Prostate gland (tissue), 2 donors: ENCODE data around the gene TMEM185B. TPM values are rescaled to one million over a fixed set of nuclear protein-coding genes. Genes with fewer than 3 reads are reported as not detected.
"Not testable (repeated sequence)": the region's sequence is repeated elsewhere in the genome, so short reads cannot be mapped to it uniquely, and the experiment has no call there.

ENCODE experiments used
- DNase-seq: peaks from one replicate; pipeline ENCODE4 v3.0.0-alpha.2; 2019; ENCODE audit warnings: low spot score
- H3K27ac ChIP-seq, 2 donors: fragments of 200-600 bp; sonication (generic); 2 replicates each; pipeline ENCODE4 v1.5.1; 2017 to 2019
- H3K27me3 ChIP-seq: fragments of 200-600 bp; sonication (generic); replicated peaks from 2 replicates; pipeline ENCODE4 v1.5.1; 2019; ENCODE audit not compliant: insufficient read depth
- H3K36me3 ChIP-seq, 2 donors: fragments of 200-600 bp; sonication (generic); 1 replicate in 1 of 2; 2 replicates in 1 of 2; pipeline versions ENCODE4 v1.5.1 to v1.8.1; 2017 to 2019
- H3K4me1 ChIP-seq: fragments of 200-600 bp; sonication (generic); replicated peaks from 2 replicates; pipeline ENCODE4 v1.5.1; 2019
- H3K4me3 ChIP-seq, 2 donors: fragments of 200-600 bp; sonication (generic); 2 replicates each; pipeline ENCODE4 v1.5.1; 2017 to 2019
- H3K9me3 ChIP-seq: fragments of 200-600 bp; sonication (generic); 2 replicates; pipeline ENCODE4 v1.5.1; 2017
- POLR2A ChIP-seq: fragments of 450-650 bp; IDR thresholded peaks from one replicate; pipeline ENCODE4 v1.6.1; 2016; ENCODE audit warnings: antibody characterized with exemption, mild to moderate bottlenecking
- POLR2AphosphoS5 ChIP-seq: sonication (generic); formaldehyde crosslinking; IDR thresholded peaks from one replicate; pipeline ENCODE4 v1.6.1; 2017; ENCODE audit warnings: antibody characterized with exemption
- WGBS: methylation state at CpG from one replicate; pipeline ENCODE4 v1.1.5; 2018; 5-methylcytosine and 5-hydroxymethylcytosine counted together
- intact Hi-C: fragments of 100-400 bp; cut with DNase I; formaldehyde crosslinking; loops from one replicate; pipeline ENCODE4 v1.14.2; 2022
- total RNA-seq, 2 donors: library from RNA; depleted of rRNA; stranded (reverse); fragments of >200 nt; gene quantifications; one replicate each; pipeline ENCODE4 v1.1.0, GENCODE V29; 2016
- TF ChIP-seq, protein P1 (sequence below), 4 experiments: fragments of 200-600 bp in 2 of 4; fragments of 450-650 bp in 2 of 4; sonication (generic) in 2 of 4; IDR thresholded peaks; 1 replicate in 3 of 4; 2 replicates in 1 of 4; pipeline ENCODE4 v1.5.1; 2016 to 2019; ENCODE audit warnings: antibody characterized with exemption in 4 of 4, mild to moderate bottlenecking in 2 of 4, moderate library complexity in 2 of 4

The TMEM185B gene
- total RNA-seq, 2 donors from 2014 or later: 53.7 to 72.3 TPM

DNA sequence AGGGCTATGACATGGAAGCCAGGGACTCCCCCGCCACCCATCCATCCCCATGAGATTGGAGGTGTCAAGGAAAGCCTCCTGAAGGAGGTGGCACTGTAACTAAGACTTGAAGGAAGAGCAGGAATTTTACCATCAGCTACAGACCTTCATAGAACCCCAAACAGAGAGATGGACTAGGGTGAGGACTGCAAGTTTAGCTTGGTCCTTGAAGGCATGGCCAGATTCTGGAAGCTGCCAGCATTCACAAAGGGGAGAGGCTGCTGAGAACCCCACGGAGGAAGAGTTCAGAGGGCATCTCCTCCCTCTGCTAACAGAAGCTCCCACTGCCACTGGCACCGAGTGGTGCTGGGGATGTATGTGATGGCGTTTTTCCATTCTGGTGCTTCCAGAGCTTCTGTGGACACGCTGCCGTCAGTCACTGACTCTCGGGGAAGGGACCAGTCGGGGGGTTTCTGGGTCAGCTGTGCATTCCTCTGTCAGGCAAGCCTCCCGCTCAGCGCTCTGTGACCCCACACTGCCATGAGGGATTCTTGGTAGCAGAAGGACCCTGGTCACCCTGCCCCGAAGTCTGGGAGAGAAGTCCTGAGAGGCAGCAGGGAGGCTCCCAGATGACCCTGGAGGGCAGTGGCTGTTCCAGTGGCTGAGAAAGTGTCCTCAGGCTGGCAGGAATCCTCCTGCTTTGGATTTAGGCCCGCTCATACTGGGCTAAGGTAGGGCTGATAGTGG lies 18.1 kb downstream of the TMEM185B start:
- H3K36me3 ChIP-seq: no peaks in the 10 kb centered on the region
- H3K4me3 ChIP-seq: no peak overlapping the region
- no peaks in the 10 kb centered on the region for H3K27me3 ChIP-seq
- intact Hi-C loops: no loop called here
- no peaks in the 10 kb centered on the region for H3K4me1 ChIP-seq
- WGBS: 94% methylated on average over 12 of the region's 12 CpGs
- H3K9me3 ChIP-seq: no peaks in the 10 kb centered on the region
- no peak for DNase-seq
- TF ChIP-seq POLR2AphosphoS5: no peak
- TF ChIP-seq, protein P1, sequence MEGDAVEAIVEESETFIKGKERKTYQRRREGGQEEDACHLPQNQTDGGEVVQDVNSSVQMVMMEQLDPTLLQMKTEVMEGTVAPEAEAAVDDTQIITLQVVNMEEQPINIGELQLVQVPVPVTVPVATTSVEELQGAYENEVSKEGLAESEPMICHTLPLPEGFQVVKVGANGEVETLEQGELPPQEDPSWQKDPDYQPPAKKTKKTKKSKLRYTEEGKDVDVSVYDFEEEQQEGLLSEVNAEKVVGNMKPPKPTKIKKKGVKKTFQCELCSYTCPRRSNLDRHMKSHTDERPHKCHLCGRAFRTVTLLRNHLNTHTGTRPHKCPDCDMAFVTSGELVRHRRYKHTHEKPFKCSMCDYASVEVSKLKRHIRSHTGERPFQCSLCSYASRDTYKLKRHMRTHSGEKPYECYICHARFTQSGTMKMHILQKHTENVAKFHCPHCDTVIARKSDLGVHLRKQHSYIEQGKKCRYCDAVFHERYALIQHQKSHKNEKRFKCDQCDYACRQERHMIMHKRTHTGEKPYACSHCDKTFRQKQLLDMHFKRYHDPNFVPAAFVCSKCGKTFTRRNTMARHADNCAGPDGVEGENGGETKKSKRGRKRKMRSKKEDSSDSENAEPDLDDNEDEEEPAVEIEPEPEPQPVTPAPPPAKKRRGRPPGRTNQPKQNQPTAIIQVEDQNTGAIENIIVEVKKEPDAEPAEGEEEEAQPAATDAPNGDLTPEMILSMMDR (IDR thresholded peaks at IDR 0.05): no peak
- no peak for TF ChIP-seq POLR2A
- no peak overlapping the region for H3K27ac ChIP-seq

DNA sequence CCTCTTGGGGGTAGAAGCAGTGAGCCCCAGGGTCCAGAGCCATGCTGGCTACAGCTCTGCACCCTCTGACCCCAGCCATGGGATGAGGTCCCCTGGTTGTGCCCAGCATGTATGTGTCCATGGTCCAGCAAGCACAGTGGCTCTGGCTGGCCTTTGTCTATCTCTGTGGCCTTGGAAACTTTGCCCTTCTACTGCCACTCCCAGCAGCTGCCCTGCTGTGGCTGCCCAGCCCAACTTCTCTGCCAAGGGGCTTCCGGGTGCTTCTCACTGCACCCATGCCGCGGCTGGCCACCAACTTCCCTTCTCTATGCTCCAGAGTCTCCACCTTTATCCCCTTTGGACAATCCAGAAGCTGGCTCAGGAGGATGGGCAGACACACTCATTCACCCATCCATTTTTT lies 18.8 kb downstream of the TMEM185B start:
- Histone ChIP-seq H3K4me1 (no peaks in the 10 kb centered on the region), H3K27ac (no peak overlapping the region), H3K9me3 (no peaks in the 10 kb centered on the region), H3K36me3 (no peaks in the 10 kb centered on the region), H3K4me3 (no peak overlapping the region), H3K27me3 (no peaks in the 10 kb centered on the region)
- 67% methylated on average over 3 of the region's 3 CpGs for WGBS
- no peak for DNase-seq
- intact Hi-C loops: no loop called here
- TF ChIP-seq POLR2A: no peak
- TF ChIP-seq, protein P1 (IDR thresholded peaks at IDR 0.05): no peak
- TF ChIP-seq POLR2AphosphoS5: no peak

DNA sequence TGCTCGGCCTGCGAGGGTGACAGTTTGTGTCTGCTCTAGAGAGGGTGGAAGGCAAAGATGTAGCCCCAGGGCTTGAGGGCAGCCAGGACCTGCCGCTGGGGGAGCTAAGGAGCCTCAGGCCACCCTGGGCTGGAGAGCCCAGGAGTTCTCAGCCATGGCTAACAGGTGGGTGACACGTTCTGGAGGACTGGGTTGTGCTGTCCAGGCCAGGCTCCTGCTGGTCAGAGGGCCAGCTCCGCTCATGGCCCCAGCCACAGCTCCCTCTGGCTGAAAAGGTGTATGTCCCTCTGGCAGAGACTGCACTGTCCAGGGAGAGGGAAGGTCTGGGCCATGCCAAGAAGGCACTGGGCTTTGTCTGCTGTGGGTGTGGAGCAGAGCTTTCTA lies 19.2 kb downstream of the TMEM185B start:
- Histone ChIP-seq H3K9me3 (no peaks in the 10 kb centered on the region), H3K36me3 (no peaks in the 10 kb centered on the region), H3K4me1 (no peaks in the 10 kb centered on the region), H3K4me3 (no peak overlapping the region), H3K27me3 (no peaks in the 10 kb centered on the region), H3K27ac (no peak overlapping the region)
- 76% methylated on average over 5 of the region's 5 CpGs for WGBS
- no peak for DNase-seq
- intact Hi-C loops: no loop called here
- TF ChIP-seq, protein P1 (IDR thresholded peaks at IDR 0.05): no peak
- TF ChIP-seq POLR2AphosphoS5: no peak
- TF ChIP-seq POLR2A: no peak

DNA sequence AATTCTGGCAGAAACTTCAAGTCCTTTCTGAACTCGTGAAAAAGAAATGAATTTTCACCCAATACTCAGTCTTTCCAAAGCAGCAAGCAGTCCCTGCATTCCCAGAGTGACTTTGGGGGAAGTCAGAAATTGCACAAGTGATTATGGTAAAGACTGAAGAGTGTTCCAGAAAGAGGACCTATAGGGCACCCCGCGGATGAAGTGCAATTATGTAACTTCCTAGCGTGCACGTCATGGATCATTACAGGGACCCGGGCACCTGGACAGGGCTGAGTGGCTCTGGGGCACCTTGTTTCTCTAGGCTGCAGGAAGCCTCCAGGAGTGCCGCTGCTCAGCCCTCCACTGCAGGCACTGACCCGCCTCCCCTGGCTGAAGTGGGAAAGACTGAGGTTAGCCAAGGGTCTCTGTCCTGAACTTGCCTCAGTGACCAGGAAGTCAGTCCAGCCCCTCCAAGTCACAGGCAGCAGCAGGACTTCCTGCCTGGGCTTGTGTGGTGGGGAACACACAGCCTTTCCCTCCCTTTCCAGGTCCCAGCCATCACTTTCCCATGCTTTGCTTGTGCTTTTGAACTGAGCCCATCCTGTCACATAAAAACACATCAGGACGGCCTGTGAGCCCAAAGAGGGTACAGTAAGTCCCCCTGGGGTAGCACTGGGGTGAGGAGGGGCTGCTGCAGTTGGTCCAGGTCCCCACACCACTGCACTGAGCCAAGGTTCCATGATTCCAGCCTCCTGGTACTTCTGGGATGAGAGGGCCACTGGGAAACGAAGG lies 19.8 kb downstream of the TMEM185B start:
- intact Hi-C loops: no loop called here
- DNase-seq: no peak
- Histone ChIP-seq H3K27ac (no peak overlapping the region), H3K9me3 (no peaks in the 10 kb centered on the region), H3K36me3 (no peaks in the 10 kb centered on the region), H3K4me1 (no peaks in the 10 kb centered on the region), H3K27me3 (no peaks in the 10 kb centered on the region), H3K4me3 (no peak overlapping the region)
- TF ChIP-seq, protein P1 (IDR thresholded peaks at IDR 0.05): no peak
- no peak for TF ChIP-seq POLR2A
- no peak for TF ChIP-seq POLR2AphosphoS5
- WGBS: 46% methylated on average over 10 of the region's 10 CpGs

DNA sequence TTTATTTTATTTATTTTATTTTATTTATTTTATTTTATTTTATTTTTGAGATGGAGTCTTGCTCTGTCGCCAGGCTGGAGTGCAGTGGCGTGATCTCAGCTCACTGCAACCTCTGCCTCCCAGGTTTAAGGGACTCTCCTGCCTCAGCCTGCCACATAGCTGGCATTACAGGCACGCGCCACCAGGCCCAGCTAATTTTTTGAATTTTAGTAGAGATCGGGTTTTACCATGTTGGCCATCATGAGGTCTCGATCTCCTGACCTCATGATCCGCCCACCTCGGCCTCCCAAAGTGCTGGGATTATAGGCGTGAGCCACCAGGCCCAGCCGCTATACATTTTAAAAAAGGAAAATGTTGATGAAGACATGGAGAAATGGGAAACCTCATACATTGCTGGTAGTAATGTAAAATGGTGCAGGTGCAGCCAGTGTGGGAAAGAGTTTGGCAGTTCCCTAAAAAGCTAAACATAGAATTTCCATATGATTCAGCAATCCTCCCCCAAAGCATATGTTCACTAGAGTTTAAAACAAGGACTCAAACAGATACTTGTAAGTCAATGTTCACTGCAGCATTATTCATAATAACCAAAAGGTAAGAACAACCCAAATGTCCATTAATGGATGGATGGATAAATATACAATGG lies 23.3 kb downstream of the TMEM185B start:
- DNase-seq, H3K36me3 ChIP-seq, intact Hi-C loops, H3K4me3 ChIP-seq, H3K27ac ChIP-seq, H3K4me1 ChIP-seq, H3K27me3 ChIP-seq, H3K9me3 ChIP-seq: not testable (repeated sequence)
- WGBS: 96% methylated on average over 10 of the region's 10 CpGs
